Neural cell (in vitro differentiated cells): ENCODE measurements around the gene UGT1A8. TPM values are rescaled to one million over a fixed set of nuclear protein-coding genes. Genes with fewer than 3 reads are reported as not detected.

Source experiments
- H2AFZ ChIP-seq: fragments of 200-600, 300-800 bp; sonication (generic), shearing (Covaris generic); 2 replicates; pipeline ENCODE4 v1.6.0; 2014; ENCODE audit warnings: low read depth, mild to moderate bottlenecking, antibody characterized with exemption, low read length, moderate library complexity
- H3F3A ChIP-seq: fragments of 200-600 bp; shearing (Covaris generic); 2 replicates; pipeline ENCODE4 v1.6.1; 2016; ENCODE audit warnings: mild to moderate bottlenecking, moderate library complexity, mixed read lengths, antibody characterized with exemption, low read length; ENCODE audit not compliant: insufficient read depth, poor library complexity, severe bottlenecking
- H3K27ac ChIP-seq: fragments of 200-600, 300-800 bp; sonication (generic), shearing (Covaris generic); 2 replicates; pipeline ENCODE4 v1.5.1; 2014; ENCODE audit warnings: mild to moderate bottlenecking, low read length, moderate library complexity
- H3K27me3 ChIP-seq: fragments of 300-800, 200-600 bp; sonication (generic), shearing (Covaris generic); 2 replicates; pipeline ENCODE4 v1.6.0; 2014; ENCODE audit warnings: mild to moderate bottlenecking, low read depth, low read length, moderate library complexity; ENCODE audit not compliant: insufficient read depth
- H3K36me3 ChIP-seq: fragments of 300-800, 200-600 bp; sonication (generic), shearing (Covaris generic); 2 replicates; pipeline ENCODE4 v1.5.1; 2014; ENCODE audit warnings: mild to moderate bottlenecking, antibody characterized with exemption, low read length, moderate library complexity; ENCODE audit not compliant: insufficient read depth
- H3K4me2 ChIP-seq: fragments of 300-800, 200-600 bp; sonication (generic), shearing (Covaris generic); 2 replicates; pipeline ENCODE4 v1.6.0; 2014; ENCODE audit warnings: mild to moderate bottlenecking, low read length
- H3K4me3 ChIP-seq: fragments of 300-800, 200-600 bp; sonication (generic), shearing (Covaris generic); 2 replicates; pipeline ENCODE4 v1.5.1; 2014; ENCODE audit warnings: mild to moderate bottlenecking, low read length, moderate library complexity
- H3K79me2 ChIP-seq: fragments of 200-600 bp; shearing (Covaris generic); replicated peaks from 2 replicates; pipeline ENCODE4 v1.6.0; 2014; ENCODE audit warnings: mild to moderate bottlenecking, low read length, moderate library complexity; ENCODE audit not compliant: insufficient read depth
- H3K9ac ChIP-seq: fragments of 300-800, 200-600 bp; sonication (generic), shearing (Covaris generic); 2 replicates; pipeline ENCODE4 v1.6.1; 2016; ENCODE audit warnings: mild to moderate bottlenecking, low read length, mixed read lengths
- H3K9me2 ChIP-seq: fragments of 200-600 bp; shearing (Covaris generic); 2 replicates; pipeline ENCODE4 v1.6.1; 2016; ENCODE audit warnings: mild to moderate bottlenecking, low read length, mixed read lengths; ENCODE audit not compliant: insufficient read depth
- H3K9me3 ChIP-seq: fragments of 200-600, 300-800 bp; sonication (generic), shearing (Covaris generic); 2 replicates; pipeline ENCODE4 v1.6.1; 2016; ENCODE audit warnings: mild to moderate bottlenecking, mixed run types, low read length, moderate library complexity, mixed read lengths
- H4K20me1 ChIP-seq: fragments of 200-600 bp; shearing (Covaris generic); 2 replicates; pipeline ENCODE4 v1.6.1; 2016; ENCODE audit warnings: mild to moderate bottlenecking, mixed run types; ENCODE audit not compliant: insufficient read depth
- CTCF ChIP-seq: fragments of 450-650 bp; IDR thresholded peaks from 2 replicates; pipeline ENCODE4 v1.5.1; 2014; ENCODE audit warnings: antibody characterized with exemption, mild to moderate bottlenecking, moderate library complexity; ENCODE audit not compliant: poor library complexity, severe bottlenecking
- EP300 ChIP-seq: fragments of 450-650 bp; conservative IDR thresholded peaks from 2 replicates; pipeline ENCODE4 v1.6.1; 2014; ENCODE audit warnings: antibody characterized with exemption, mild to moderate bottlenecking, moderate library complexity; ENCODE audit not compliant: poor library complexity, severe bottlenecking
- EZH2 ChIP-seq: fragments of 200-600, 300-800 bp; shearing (Covaris generic), sonication (generic); IDR thresholded peaks from 2 replicates; pipeline ENCODE4 v1.6.1; 2014; ENCODE audit warnings: antibody characterized with exemption, low read length, borderline replicate concordance, mild to moderate bottlenecking; ENCODE audit not compliant: insufficient read depth, poor library complexity, severe bottlenecking
- MXI1 ChIP-seq: fragments of 450-650 bp; conservative IDR thresholded peaks from 2 replicates; pipeline ENCODE4 v1.6.1; 2014; ENCODE audit warnings: antibody characterized with exemption, mild to moderate bottlenecking; ENCODE audit not compliant: poor library complexity, severe bottlenecking
- POLR2AphosphoS5 ChIP-seq: IDR thresholded peaks from 2 replicates; pipeline ENCODE4 v1.6.1; 2012
- RAD21 ChIP-seq: fragments of 450-650 bp; conservative IDR thresholded peaks from 2 replicates; pipeline ENCODE4 v1.6.1; 2014; ENCODE audit warnings: antibody characterized with exemption, mild to moderate bottlenecking, moderate library complexity
- REST ChIP-seq: IDR thresholded peaks from 2 replicates; pipeline ENCODE4 v1.6.1; 2012; ENCODE audit warnings: borderline replicate concordance
- SMC3 ChIP-seq: fragments of 450-650 bp; conservative IDR thresholded peaks from 2 replicates; pipeline ENCODE4 v1.6.1; 2014; ENCODE audit warnings: antibody characterized with exemption, mild to moderate bottlenecking, moderate library complexity; ENCODE audit not compliant: poor library complexity
- TAF1 ChIP-seq: IDR thresholded peaks from 2 replicates; pipeline ENCODE4 v1.6.1; 2012; ENCODE audit warnings: low read depth
- polyA plus RNA-seq: library from polyadenylated mRNA; depleted of rRNA; stranded (reverse); fragments of >200 nt; gene quantifications from 2 replicates; pipeline ENCODE4 v1.2.3, GENCODE V29; 2014

The UGT1A8 gene
- polyA plus RNA-seq, 1 donor from 2014 or later: not detected

GRCh38 chr2:233674995-233675394 is 57.6 kb downstream of the UGT1A8 start:
- no peak overlapping the region for H3K4me3 ChIP-seq
- H3K27ac ChIP-seq: no peak overlapping the region
- H3K4me2 ChIP-seq: no peak overlapping the region
- H3K36me3 ChIP-seq: no peaks in the 10 kb centered on the region
- no peaks in the 10 kb centered on the region for H3K27me3 ChIP-seq
- no peaks in the 10 kb centered on the region for H3K9me2 ChIP-seq
- TF ChIP-seq MXI1 (no peak), POLR2AphosphoS5 (no peak), EZH2 (no peak), CTCF (no peak), REST (no peak), RAD21 (no peak), TAF1 (no peak), EP300 (no peak), SMC3 (no peak)
- H4K20me1 ChIP-seq: no peaks in the 10 kb centered on the region
- H3K79me2 ChIP-seq: no peaks in the 10 kb centered on the region
- H3K9me3 ChIP-seq: no peaks in the 10 kb centered on the region
- no peak overlapping the region for H2AFZ ChIP-seq
- no peak overlapping the region for H3K9ac ChIP-seq
- no peaks in the 10 kb centered on the region for H3F3A ChIP-seq

GRCh38 chr2:233676046-233676445 is 58.6 kb downstream of the UGT1A8 start:
- Histone ChIP-seq H3K27me3 (no peaks in the 10 kb centered on the region), H4K20me1 (no peaks in the 10 kb centered on the region), H3K27ac (no peak overlapping the region), H2AFZ (no peak overlapping the region), H3K79me2 (no peaks in the 10 kb centered on the region), H3K4me3 (no peak overlapping the region), H3K4me2 (no peak overlapping the region), H3K9ac (no peak overlapping the region), H3K36me3 (no peaks in the 10 kb centered on the region), H3K9me2 (no peaks in the 10 kb centered on the region), H3K9me3 (no peaks in the 10 kb centered on the region), H3F3A (no peaks in the 10 kb centered on the region)
- TF ChIP-seq EZH2 (no peak), SMC3 (no peak), REST (no peak), POLR2AphosphoS5 (no peak), TAF1 (no peak), MXI1 (no peak), CTCF (no peak), EP300 (no peak), RAD21 (no peak)
